ENCODE measurements around the gene TUFT1.
A peak's percentile ranks its signal among the peaks of the same experiment; 100 is the strongest.
"Not testable (repeated sequence)": the region's sequence is repeated elsewhere in the genome, so short reads cannot be mapped to it uniquely, and the experiment has no call there.

The TUFT1 gene

GRCh38 chr1:151579436-151580225 is 39.5 kb downstream of the TUFT1 start:
- peak in 2 of 51 donors; percentile 12 to 20 for DNase-seq

- no peak for DNase-seq
Observed at GRCh38 chr1:151581451-151581850, 41.3 kb downstream of the TUFT1 start.

- DNase-seq: no peak
Observed at GRCh38 chr1:151581921-151582320, 41.8 kb downstream of the TUFT1 start.

- DNase-seq: no peak
Observed at GRCh38 chr1:151583796-151584195, 43.7 kb downstream of the TUFT1 start.

GRCh38 chr1:151584278-151584677 is 44.2 kb downstream of the TUFT1 start:
- peak in 3 of 51 donors; percentile 1 to 4 (median 3) for DNase-seq

- peak in 1 of 51 donors; percentile 4 for DNase-seq
Observed at GRCh38 chr1:151584780-151585179, 44.7 kb downstream of the TUFT1 start.

GRCh38 chr1:151585622-151586021 is 45.5 kb downstream of the TUFT1 start:
- no peak for DNase-seq

GRCh38 chr1:151590961-151591360 is 50.9 kb downstream of the TUFT1 start:
- no peak for DNase-seq

GRCh38 chr1:151593730-151594129 is 53.6 kb downstream of the TUFT1 start:
- no peak for DNase-seq

- peak in 41 of 51 donors; percentile 4 to 73 (median 35) for DNase-seq
Observed at GRCh38 chr1:151594143-151594625, 54.1 kb downstream of the TUFT1 start.

- DNase-seq: no peak
Observed at GRCh38 chr1:151596166-151596953, 56.3 kb downstream of the TUFT1 start.

GRCh38 chr1:151602550-151602949 is 62.4 kb downstream of the TUFT1 start:
- DNase-seq: not testable (repeated sequence)

GRCh38 chr1:151604291-151604690 is 64.2 kb downstream of the TUFT1 start:
- no peak for DNase-seq

GRCh38 chr1:151606384-151606783 is 66.3 kb downstream of the TUFT1 start:
- no peak for DNase-seq

- DNase-seq: no peak
Observed at GRCh38 chr1:151606857-151607256, 66.7 kb downstream of the TUFT1 start.

- no peak for DNase-seq
Observed at GRCh38 chr1:151610142-151610541, 70.0 kb downstream of the TUFT1 start.

GRCh38 chr1:151611288-151611790 is 71.2 kb downstream of the TUFT1 start:
- DNase-seq: peak in 2 of 51 donors; percentile 29 to 79

GRCh38 chr1:151611832-151612500 is 71.9 kb downstream of the TUFT1 start, which contains the start of gene SNX27:
Gene SNX27 (plus strand): TSS chr1:151612050. CDS start chr1:151612202, 152 bp downstream.
- peak; percentile 62 to 95 (median 89) for DNase-seq

- DNase-seq: peak in 28 of 51 donors; percentile 19 to 74 (median 42)
Observed at GRCh38 chr1:151612501-151613281, 72.6 kb downstream of the TUFT1 start.

- peak in 3 of 51 donors; percentile 2 to 14 (median 8) for DNase-seq
Observed at GRCh38 chr1:151613282-151613780, 73.2 kb downstream of the TUFT1 start.

Measured in hypothalamus (tissue), 51 donors.